Upper lobe of left lung (tissue), 4 donors: ENCODE measurements around the gene F5.

Experiments used
- POLR2A ChIP-seq, 4 donors: fragments of 450-650 bp; IDR thresholded peaks; one replicate each; pipeline ENCODE4 v1.5.1; 2016 to 2017; ENCODE audit warnings: antibody characterized with exemption in 4 of 4, mild to moderate bottlenecking in 2 of 4
- POLR2AphosphoS5 ChIP-seq, 2 donors: sonication (generic); formaldehyde crosslinking; IDR thresholded peaks; one replicate each; pipeline ENCODE4 v1.5.1; 2017; ENCODE audit warnings: antibody characterized with exemption in 2 of 2
- TF ChIP-seq, protein P1 (sequence below), 6 experiments: fragments of 450-650 bp in 4 of 6; fragments of 200-600 bp in 2 of 6; sonication (generic) in 2 of 6; IDR thresholded peaks; one replicate each; pipeline ENCODE4 v1.5.1; 2016 to 2019; ENCODE audit warnings: antibody characterized with exemption in 6 of 6

DNA sequence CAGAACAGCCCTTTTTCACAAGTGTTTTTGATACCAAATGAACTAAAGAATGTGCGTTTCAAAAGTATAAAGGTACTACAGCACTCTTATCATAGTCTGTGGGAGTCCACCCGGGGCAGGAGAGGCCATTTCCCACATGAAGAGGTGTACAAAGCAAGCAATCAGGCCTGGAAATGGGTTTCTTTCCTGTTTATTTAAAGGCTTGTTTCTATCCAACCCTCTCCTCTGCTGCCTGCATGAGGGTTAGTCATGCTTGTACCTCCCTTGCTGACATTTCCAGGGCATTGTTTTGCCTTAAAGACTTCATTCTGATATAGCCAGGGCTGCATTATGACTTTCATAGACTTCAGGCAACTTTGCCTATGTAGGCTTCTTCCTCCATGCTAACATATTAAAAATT, 32.1 kb upstream of the F5 start:
- TF ChIP-seq POLR2A (IDR thresholded peaks at IDR 0.05), result no peak
- TF ChIP-seq POLR2AphosphoS5 (IDR thresholded peaks at IDR 0.05), result peak in 1 of 2 donors; percentile 12
- TF ChIP-seq, protein P1, sequence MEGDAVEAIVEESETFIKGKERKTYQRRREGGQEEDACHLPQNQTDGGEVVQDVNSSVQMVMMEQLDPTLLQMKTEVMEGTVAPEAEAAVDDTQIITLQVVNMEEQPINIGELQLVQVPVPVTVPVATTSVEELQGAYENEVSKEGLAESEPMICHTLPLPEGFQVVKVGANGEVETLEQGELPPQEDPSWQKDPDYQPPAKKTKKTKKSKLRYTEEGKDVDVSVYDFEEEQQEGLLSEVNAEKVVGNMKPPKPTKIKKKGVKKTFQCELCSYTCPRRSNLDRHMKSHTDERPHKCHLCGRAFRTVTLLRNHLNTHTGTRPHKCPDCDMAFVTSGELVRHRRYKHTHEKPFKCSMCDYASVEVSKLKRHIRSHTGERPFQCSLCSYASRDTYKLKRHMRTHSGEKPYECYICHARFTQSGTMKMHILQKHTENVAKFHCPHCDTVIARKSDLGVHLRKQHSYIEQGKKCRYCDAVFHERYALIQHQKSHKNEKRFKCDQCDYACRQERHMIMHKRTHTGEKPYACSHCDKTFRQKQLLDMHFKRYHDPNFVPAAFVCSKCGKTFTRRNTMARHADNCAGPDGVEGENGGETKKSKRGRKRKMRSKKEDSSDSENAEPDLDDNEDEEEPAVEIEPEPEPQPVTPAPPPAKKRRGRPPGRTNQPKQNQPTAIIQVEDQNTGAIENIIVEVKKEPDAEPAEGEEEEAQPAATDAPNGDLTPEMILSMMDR (IDR thresholded peaks at IDR 0.05), result no peak
